HEK293T (cell line): Measurements from ENCODE around the gene ADIPOR2.
A peak's percentile ranks its signal among the peaks of the same experiment; 100 is the strongest.

Experiments
- CTCF ChIA-PET: fragments of 350-600 bp; formaldehyde crosslinking; extraction: SDS; loops from one replicate; lab custom pipeline; 2021; ENCODE audit warnings: antibody characterized with exemption, inconsistent platforms; lab: Yijun Ruan, JAX
- POLR2A ChIA-PET: fragments of 350-600 bp; formaldehyde crosslinking; extraction: SDS; loops from one replicate; lab custom pipeline; 2020; ENCODE audit warnings: antibody characterized with exemption, inconsistent platforms; lab: Yijun Ruan, JAX
- DNase-seq: peaks from one replicate; pipeline ENCODE4 v3.0.0; 2012; ENCODE audit warnings: mixed read lengths; ENCODE audit errors: extremely low spot score
- ARNT ChIP-seq: fragments of 450-650 bp; IDR thresholded peaks from 2 replicates; pipeline ENCODE4 v1.6.1; 2017; ENCODE audit warnings: mild to moderate bottlenecking
- BHLHE40 ChIP-seq: fragments of 450-650 bp; IDR thresholded peaks from 2 replicates; pipeline ENCODE4 v1.6.1; 2016; ENCODE audit warnings: mild to moderate bottlenecking, moderate library complexity, borderline replicate concordance
- CTBP1 ChIP-seq: fragments of 450-650 bp; IDR thresholded peaks from 2 replicates; pipeline ENCODE4 v1.6.1; 2016; ENCODE audit warnings: borderline replicate concordance
- ELF4 ChIP-seq: fragments of 450-650 bp; IDR thresholded peaks from 2 replicates; pipeline ENCODE4 v1.6.1; 2017; ENCODE audit warnings: antibody characterized with exemption
- FOXA1 ChIP-seq: fragments of 450-650 bp; IDR thresholded peaks from 2 replicates; pipeline ENCODE4 v1.6.1; 2016; ENCODE audit warnings: mild to moderate bottlenecking
- FOXK2 ChIP-seq: fragments of 450-650 bp; IDR thresholded peaks from 2 replicates; pipeline ENCODE4 v1.6.1; 2016; ENCODE audit warnings: mild to moderate bottlenecking
- FOXM1 ChIP-seq: fragments of 450-650 bp; IDR thresholded peaks from 2 replicates; pipeline ENCODE4 v1.6.1; 2017; ENCODE audit warnings: mild to moderate bottlenecking, borderline replicate concordance
- HDGF ChIP-seq: fragments of 450-650 bp; IDR thresholded peaks from 2 replicates; pipeline ENCODE4 v1.6.1; 2017; ENCODE audit warnings: antibody characterized with exemption, borderline replicate concordance
- L3MBTL2 ChIP-seq: fragments of 450-650 bp; conservative IDR thresholded peaks from 2 replicates; pipeline ENCODE4 v1.6.1; 2016; ENCODE audit warnings: mild to moderate bottlenecking
- LEF1 ChIP-seq: fragments of 450-650 bp; IDR thresholded peaks from 2 replicates; pipeline ENCODE4 v1.6.1; 2017; ENCODE audit warnings: mild to moderate bottlenecking, borderline replicate concordance
- NFRKB ChIP-seq: fragments of 450-650 bp; IDR thresholded peaks from 2 replicates; pipeline ENCODE4 v1.6.1; 2016; ENCODE audit warnings: mild to moderate bottlenecking, moderate library complexity
- SP1 ChIP-seq: fragments of 450-650 bp; IDR thresholded peaks from 2 replicates; pipeline ENCODE4 v1.6.1; 2017
- SUZ12 ChIP-seq: fragments of 450-650 bp; IDR thresholded peaks from 2 replicates; pipeline ENCODE4 v1.6.1; 2016; ENCODE audit warnings: mild to moderate bottlenecking
- TARDBP ChIP-seq: fragments of 450-650 bp; IDR thresholded peaks from 2 replicates; pipeline ENCODE4 v1.6.1; 2016
- ZNF384 ChIP-seq: fragments of 450-650 bp; IDR thresholded peaks from 2 replicates; pipeline ENCODE4 v1.6.1; 2016
- TF ChIP-seq, protein P1 (sequence below): fragments of 450-650 bp; IDR thresholded peaks from 2 replicates; pipeline ENCODE4 v1.6.1; 2016

The ADIPOR2 gene

GRCh38 chr12:1791104-1791841 is 100.4 kb downstream of the ADIPOR2 start:
- POLR2A ChIA-PET: interaction anchor here (1.0 to 2.5 kb wide), 4 partner anchors 100 to 138 kb away, joined by 3 to 12 read pairs (median 6); partner anchors contain the start of gene ADIPOR2
- no peak for TF ChIP-seq FOXM1
- no peak for TF ChIP-seq FOXA1
- no peak for TF ChIP-seq SUZ12
- no peak for TF ChIP-seq NFRKB
- no peak for TF ChIP-seq LEF1
- TF ChIP-seq TARDBP: no peak
- CTCF ChIA-PET: interaction anchor here (0.5 to 3.3 kb wide), 22 partner anchors 9 to 243 kb away, joined by 3 to 93 read pairs (median 4); partner anchors contain the start of gene WNT5B
- peak; percentile 59 for DNase-seq

- DNase-seq: no peak
- POLR2A ChIA-PET: no interaction called here
- CTCF ChIA-PET: interaction anchor here (1.0 to 3.3 kb wide), 6 partner anchors 135 to 242 kb away, joined by 3 to 93 read pairs (median 4); no protein-coding TSS in a partner anchor
- TF ChIP-seq, protein P1, sequence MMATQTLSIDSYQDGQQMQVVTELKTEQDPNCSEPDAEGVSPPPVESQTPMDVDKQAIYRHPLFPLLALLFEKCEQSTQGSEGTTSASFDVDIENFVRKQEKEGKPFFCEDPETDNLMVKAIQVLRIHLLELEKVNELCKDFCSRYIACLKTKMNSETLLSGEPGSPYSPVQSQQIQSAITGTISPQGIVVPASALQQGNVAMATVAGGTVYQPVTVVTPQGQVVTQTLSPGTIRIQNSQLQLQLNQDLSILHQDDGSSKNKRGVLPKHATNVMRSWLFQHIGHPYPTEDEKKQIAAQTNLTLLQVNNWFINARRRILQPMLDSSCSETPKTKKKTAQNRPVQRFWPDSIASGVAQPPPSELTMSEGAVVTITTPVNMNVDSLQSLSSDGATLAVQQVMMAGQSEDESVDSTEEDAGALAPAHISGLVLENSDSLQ: no peak
- no peak for TF ChIP-seq NFRKB
- TF ChIP-seq ZNF384: no peak
- no peak for TF ChIP-seq L3MBTL2
- TF ChIP-seq ELF4: no peak
- no peak for TF ChIP-seq LEF1
- TF ChIP-seq SUZ12: no peak
- TF ChIP-seq TARDBP: no peak
- no peak for TF ChIP-seq HDGF
- no peak for TF ChIP-seq SP1
- no peak for TF ChIP-seq FOXA1
- no peak for TF ChIP-seq ARNT
- no peak for TF ChIP-seq FOXK2
- TF ChIP-seq CTBP1: no peak
- no peak for TF ChIP-seq FOXM1
- TF ChIP-seq BHLHE40: no peak
These were observed 101.5 kb downstream of the ADIPOR2 start for GRCh38 chr12:1792406-1792805.

GRCh38 chr12:1793426-1794210 is 102.7 kb downstream of the ADIPOR2 start:
- ChIA-PET CTCF (interaction anchor here (1.0 to 2.5 kb wide), 2 partner anchors 146 kb away, joined by 4 to 18 read pairs; no protein-coding TSS in a partner anchor), POLR2A (no interaction called here)
- TF ChIP-seq L3MBTL2 (no peak), FOXA1 (no peak), NFRKB (no peak), TARDBP (no peak), ZNF384 (no peak), FOXM1 (no peak), HDGF (no peak), ARNT (no peak), CTBP1 (no peak), SP1 (no peak), SUZ12 (no peak), BHLHE40 (no peak), ELF4 (no peak), LEF1 (no peak), FOXK2 (no peak)
- TF ChIP-seq, protein P1: no peak
- DNase-seq: no peak

- CTCF ChIA-PET: interaction anchor here (2.5 kb wide), 1 partner anchor 145 kb away, joined by 18 read pairs; no protein-coding TSS in a partner anchor
- no peak for TF ChIP-seq FOXK2
- no peak for TF ChIP-seq TARDBP
- no peak for TF ChIP-seq ELF4
- no peak for TF ChIP-seq SP1
- TF ChIP-seq ARNT: no peak
- no peak for TF ChIP-seq NFRKB
- no peak for DNase-seq
- POLR2A ChIA-PET: no interaction called here
These were observed 103.7 kb downstream of the ADIPOR2 start for GRCh38 chr12:1794440-1795090.

- POLR2A ChIA-PET: no interaction called here
These were observed 104.4 kb downstream of the ADIPOR2 start for GRCh38 chr12:1795221-1795784.

More at GRCh38 chr12:1795221-1795784, 104.4 kb downstream of the ADIPOR2 start:
- CTCF ChIA-PET: interaction anchor here (0.8 to 2.5 kb wide), 4 partner anchors 48 to 144 kb away, joined by 3 to 18 read pairs (median 5); no protein-coding TSS in a partner anchor
- DNase-seq: no peak
- no peak for TF ChIP-seq LEF1
- TF ChIP-seq FOXM1: no peak
